Activated T-helper 9 cell treated with anti-CD3 and anti-CD28 coated beads, Interleukin-2, amount 50 U/mL, for 16 hours (primary cell): Measurements from ENCODE around the gene TSKS.
"Not testable (repeated sequence)": the region's sequence is repeated elsewhere in the genome, so short reads cannot be mapped to it uniquely, and the experiment has no call there.

Experiments used
- DNase-seq: peaks from one replicate; pipeline ENCODE4 v3.0.0-alpha.2; 2020; ENCODE audit warnings: low read depth

The TSKS gene

DNA sequence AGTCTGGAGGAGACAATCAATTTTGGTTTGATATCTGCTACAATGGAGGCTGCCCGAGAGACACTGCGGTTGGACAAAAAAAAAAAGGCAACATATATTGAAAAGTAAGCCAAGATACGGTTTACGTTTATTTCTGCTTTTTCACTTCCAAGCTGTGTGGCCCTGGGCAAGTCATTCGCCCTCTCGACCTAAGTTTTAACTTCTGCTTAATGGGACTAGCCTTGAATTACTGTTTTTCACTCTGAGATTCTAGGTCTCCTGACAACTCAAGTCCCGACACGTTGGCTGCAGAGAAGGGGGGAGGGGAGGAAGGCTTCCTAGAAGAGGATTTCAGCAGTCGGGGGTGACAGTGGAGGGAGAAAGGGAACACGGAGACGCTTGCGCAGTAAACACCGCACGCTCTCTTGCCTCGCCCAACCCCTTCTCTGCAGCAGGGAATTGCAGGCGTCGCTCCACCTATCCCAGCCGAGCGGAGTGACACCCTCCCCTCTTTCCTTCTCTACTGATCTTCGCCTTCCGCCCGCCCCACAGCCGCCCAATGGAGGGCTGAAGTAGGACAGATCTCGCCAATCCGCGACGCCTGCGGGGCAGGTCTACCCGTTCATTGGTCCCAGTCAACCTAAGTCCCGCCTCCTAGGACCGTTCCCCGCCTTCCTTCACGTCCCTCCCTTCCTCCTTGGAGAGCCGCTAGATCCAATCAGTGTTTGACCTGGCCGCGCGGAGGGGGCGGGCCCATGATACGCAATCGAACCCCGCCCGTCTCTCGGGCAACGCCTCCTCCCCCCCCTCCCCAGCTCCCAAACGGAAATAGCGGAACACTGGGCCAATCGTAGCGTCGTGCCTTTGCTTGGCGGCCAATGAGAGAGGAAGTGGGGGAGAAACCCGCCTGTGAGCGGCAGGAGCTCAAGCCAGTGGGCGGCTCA, 3.2 kb upstream of the TSKS start:
- peak; percentile 99 for DNase-seq

DNA sequence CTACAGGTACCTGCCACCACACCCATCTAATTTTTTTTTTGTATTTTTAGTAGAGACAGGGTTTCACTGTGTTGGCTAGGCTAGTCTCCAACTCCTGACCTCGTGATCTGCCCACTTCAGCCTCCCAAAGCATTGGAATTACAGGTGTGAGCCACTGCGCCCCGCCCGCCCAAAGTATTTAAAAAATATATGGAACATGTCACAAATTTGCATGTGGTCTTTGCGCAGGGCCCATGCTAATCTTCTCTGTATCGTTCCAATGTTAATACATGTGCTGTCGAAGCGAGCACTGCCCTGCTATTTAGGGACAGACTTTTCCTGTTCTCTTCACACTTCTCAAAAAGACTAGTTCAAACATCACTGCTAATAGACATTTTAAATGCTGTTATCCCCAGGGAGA, 1.2 kb upstream of the TSKS start:
- no peak for DNase-seq

GRCh38 chr19:49761625-49762311, 1.3 kb downstream of the TSKS start:
- DNase-seq: no peak

GRCh38 chr19:49761249-49761624, 1.9 kb downstream of the TSKS start:
- no peak for DNase-seq

- DNase-seq: no peak
Measured at GRCh38 chr19:49758292-49758691, 4.8 kb downstream of the TSKS start.

DNA sequence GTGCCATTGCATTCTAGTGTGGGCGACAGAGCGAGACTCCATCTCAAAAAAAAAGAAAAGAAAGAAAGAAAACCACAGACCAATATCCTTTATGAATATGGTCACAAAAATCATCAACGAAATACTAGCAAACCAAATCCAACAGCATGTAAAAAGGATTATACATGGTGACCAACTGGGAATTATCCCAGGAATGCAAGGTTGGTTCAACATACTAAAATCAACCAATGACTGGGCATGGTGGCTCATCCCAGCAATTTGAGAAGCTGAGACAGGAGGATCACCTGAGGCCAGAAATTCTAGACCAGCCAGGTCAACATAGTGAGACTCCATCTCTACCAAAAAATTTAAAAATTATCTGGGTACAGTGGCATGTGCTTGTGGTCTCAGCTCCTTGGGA, 7.2 kb downstream of the TSKS start:
- no peak for DNase-seq

GRCh38 chr19:49752701-49753100, 10.4 kb downstream of the TSKS start:
- DNase-seq: no peak

DNA sequence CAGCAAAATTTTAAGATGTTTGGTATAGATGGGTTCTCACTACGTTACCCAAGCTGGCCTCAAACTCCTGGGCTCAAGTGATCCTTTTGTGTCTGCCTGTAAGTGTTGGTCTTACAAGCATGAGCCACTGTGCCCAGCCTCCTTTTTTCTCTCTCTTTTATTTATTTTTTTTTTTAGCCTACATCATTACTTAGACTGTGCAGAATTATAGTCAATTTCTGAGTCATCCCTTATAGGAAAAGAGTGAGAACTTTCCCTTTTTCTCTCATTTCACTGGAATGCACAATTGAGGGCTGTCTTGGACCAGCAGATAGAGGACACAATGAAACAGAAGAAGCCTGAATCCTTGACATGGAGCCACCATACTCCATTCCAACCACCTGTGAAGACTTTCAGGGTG, 13.3 kb downstream of the TSKS start:
- no peak for DNase-seq

GRCh38 chr19:49749055-49749716, 13.9 kb downstream of the TSKS start:
- no peak for DNase-seq

DNA sequence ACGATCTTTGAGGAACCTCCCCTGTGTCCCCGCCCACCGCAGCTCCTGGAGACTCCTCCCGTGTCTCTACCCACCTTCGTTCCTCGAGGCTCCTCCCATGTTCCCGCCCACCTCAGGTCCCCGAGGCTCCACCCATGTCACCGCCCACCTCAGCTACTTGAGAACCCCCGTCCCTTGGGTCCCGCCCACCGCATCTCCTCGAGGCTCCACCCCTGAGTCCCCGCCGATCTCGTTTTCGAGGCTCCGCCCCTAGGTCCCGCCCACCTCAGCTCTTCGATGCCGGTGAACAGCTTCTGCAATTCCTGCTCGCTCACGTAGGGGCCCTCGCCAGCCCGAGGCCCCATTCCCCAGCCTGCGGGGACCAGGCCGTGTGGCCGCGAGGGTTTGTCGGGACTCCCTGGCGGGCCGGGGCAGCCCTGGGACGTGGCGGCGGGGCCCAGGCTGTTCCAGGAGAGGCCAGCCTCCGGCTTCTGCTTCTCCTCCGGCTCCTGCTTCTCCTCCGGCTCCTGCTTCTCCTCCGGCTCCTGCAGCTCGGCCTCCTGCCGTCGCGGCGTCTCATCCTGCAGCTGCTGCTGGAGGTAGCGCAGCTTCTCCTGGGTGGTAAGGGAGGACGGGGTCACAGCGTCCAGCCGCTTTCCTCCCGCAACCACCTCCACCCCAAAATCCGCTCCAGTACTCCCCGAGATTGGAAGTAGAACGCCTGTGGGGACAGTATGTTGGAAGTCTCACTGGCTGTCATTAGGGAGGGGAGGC, 16.7 kb downstream of the TSKS start:
- no peak for DNase-seq

DNA sequence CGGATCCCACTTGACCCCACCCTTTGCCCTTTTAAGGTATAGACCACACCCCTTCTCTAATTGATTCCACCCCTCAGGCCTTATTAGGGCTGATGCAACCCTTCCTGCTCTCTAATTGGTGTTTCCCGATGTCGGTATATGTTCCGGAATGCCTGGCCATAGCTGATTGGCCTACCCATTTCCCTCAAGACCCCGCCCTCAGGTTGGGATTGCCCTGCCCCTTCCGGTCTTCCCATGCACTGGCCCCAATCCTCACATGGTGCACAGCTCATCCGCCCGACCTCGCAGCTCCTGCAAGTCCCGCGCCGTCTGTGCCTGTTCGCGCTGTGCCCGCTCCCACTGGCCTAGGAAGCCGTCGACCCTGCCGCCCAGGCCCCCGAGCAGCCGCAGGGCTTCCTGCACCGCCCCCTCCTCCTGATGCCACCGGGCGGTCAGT, 18.1 kb downstream of the TSKS start:
- DNase-seq: no peak

DNA sequence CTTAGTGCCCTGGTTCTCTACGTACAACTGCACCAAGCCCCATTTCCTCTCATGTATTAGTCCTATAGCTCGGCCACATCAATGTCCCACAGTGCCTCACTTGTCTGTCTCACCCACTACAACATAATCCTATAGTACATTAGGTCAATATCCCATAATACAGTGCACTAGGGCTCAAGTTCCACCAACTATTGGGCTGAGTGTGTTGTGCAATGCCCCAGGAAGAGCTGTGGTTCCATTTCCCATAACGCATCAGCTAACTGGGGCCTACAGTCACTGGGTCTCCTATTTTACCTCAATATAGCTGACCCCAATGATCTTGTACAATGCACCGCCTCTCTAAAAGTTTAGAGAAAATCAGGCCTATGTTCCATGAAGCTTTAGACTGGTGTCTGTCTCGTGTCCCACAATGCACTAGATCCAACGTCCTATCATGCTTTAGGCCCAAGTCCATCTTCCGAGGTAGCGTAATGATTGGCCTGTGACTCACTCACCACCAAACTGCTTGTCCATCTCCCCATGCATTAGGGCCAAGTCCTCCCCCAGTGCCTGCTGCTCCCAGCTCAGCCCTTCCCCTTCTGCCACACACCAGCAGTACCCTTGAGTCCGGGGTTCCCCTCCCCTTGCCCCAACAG, 21.8 kb downstream of the TSKS start:
- no peak for DNase-seq

GRCh38 chr19:49739933-49740332, 23.2 kb downstream of the TSKS start:
- no peak for DNase-seq

- no peak for DNase-seq
Measured at GRCh38 chr19:49739098-49739497, 24.0 kb downstream of the TSKS start.

DNA sequence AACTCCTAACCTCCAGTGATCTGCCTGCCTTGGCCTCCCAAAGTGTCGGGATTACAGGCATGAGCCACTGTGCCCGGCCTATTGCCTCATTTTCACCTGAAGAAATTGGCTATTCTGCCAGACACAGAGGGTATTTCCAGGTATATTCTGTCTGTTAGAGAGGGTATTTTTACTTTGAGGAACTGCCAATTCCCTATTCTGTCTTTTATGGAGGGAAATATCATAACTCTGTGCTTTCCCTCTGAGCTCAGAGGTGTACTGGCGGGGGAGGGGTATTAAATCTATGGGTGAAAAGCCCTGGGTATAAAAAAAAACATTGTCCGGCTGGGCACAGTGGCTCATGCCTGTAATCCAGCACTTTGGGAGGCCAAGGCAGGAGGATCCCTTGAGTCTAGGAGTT, 24.8 kb downstream of the TSKS start:
- no peak for DNase-seq

DNA sequence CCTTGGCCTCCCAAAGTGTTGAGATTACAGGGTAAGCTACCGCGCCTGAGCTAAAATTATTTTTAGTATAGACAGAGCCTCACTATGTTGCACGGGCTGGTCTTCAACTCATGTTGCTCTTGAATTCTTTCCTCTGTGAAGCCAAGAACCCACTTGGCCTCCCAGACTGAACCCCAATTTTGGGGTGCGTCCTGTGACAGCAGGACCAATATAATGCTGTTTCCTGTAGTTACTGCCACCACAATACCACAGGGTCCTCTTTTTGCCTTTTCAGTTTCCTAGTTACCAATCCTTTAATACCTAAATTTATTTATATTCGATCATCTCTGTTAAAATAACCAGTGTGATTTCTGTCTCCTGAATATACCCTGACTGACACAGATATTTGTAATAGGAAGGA, 32.9 kb downstream of the TSKS start:
- DNase-seq: no peak

DNA sequence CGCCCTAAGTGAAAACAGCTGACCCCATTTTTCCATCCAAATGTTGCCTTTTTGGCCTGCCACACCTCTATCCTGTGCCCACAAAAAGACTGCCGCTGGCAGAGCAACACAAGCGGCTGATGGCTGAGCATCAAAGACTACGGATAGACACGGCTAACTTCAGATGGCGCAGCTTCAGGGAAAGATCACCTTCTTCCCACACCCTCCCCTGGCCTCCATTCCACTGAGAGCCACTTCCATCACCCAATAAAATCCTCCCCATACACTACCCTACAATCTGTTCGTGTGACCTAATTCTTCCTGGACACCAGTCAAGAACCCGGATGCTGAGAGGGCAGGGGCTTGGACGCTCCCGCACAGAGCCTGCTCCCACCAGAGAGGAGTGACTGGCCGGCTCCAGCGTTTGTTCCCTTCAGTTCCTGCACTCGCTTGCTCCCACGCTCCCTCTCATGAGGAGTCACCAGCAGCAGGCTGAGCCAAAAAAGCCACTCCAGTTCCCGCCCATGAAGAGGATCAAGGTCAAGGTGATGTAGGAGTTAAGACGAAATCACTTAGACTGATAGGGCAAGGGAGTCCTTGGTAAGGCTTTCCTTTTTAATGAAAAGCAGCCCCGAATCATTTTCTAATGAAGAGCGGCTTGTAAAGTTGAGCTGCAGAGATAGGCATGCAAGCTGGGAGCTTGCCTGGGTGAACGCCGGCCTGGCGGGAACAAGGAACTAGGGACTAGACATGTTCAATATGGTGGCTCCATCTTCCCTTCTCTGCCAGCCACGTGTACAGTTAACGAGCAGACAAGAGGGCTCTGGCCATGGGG, 35.7 kb downstream of the TSKS start:
- DNase-seq: no peak

- not testable (repeated sequence) for DNase-seq
Measured at GRCh38 chr19:49719420-49719819, 43.7 kb downstream of the TSKS start.

DNA sequence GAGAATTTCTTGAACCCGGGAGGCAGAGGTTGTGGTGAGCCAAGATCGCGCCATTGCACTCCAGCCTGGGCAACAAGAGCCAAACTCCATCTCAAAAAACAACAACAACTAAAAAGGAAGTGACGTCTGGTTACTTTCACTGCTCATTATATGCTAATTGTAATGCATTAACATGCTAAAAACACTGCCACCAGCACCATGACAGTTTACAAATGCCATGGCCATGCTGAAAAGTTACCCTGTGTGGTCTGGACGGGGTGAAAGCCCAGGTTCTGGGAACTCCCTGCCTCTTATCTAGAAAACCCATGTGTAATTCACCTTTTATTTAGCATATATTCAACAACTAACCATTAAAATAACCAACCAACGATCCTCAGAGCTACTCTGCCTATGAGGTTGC, 44.1 kb downstream of the TSKS start:
- DNase-seq: no peak

DNA sequence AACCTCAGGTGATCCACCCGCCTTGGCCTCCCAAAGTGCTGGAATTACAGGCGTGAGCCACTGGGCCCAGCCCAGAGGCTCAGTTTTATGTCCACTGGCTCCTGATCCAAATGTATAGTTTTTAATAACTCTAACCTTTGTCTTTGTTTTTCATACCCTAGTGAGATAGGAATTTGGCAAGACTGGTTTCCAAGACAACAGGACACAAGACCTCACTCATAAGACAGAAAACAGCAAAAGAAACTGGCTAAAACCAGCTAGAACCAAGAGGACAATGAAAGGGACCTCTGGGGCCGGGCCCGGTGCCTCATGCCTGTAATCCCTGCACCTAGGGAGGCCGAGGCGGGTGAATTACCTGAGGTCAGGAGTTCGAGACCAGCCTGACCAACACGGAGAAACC, 44.6 kb downstream of the TSKS start:
- no peak for DNase-seq

DNA sequence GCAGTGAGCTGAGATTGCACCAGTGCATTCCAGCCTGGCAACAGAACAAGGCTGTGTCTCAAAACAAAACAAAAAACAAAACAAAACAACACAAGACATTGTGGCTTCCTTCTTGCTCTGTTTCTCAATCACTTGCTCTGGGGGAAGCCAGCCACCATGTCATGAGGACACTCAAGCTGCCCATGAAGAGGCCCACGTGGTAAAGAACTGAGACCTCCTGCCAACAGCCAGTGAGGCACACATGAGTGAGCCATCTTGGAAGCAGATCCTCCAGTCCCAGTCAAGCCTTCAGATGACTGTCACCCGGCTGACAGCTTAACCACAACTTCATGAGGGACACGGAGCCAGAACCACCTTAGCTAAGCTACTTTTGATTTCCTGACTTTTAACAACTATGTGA, 47.0 kb downstream of the TSKS start:
- DNase-seq: no peak
